ENCODE results near the gene XKR8.

DNA sequence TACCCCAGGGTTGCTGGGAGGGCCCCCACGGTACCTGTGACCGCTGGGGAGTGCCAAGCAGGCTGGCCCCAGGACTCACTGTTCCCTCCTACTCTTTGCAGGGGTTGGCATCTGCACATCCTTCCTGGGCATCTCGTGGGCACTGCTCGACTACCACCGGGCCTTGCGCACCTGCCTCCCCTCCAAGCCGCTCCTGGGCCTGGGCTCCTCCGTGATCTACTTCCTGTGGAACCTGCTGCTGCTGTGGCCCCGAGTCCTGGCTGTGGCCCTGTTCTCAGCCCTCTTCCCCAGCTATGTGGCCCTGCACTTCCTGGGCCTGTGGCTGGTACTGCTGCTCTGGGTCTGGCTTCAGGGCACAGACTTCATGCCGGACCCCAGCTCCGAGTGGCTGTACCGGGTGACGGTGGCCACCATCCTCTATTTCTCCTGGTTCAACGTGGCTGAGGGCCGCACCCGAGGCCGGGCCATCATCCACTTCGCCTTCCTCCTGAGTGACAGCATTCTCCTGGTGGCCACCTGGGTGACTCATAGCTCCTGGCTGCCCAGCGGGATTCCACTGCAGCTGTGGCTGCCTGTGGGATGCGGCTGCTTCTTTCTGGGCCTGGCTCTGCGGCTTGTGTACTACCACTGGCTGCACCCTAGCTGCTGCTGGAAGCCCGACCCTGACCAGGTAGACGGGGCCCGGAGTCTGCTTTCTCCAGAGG is 6.8 kb downstream of the XKR8 start:
- TF ChIP-seq ELF4 (IDR thresholded peaks at IDR 0.05) (no peak), L3MBTL2 (conservative IDR thresholded peaks at IDR 0.05) (no peak), SP1 (IDR thresholded peaks at IDR 0.05) (no peak), FOXK2 (IDR thresholded peaks at IDR 0.05) (no peak), FOXA1 (IDR thresholded peaks at IDR 0.05) (no peak), FOXM1 (IDR thresholded peaks at IDR 0.05; ENCODE audit: borderline replicate concordance) (no peak), TARDBP (IDR thresholded peaks at IDR 0.05) (no peak), ZNF384 (IDR thresholded peaks at IDR 0.05) (no peak)

Measured in HEK293T (cell line).